HG02938 (cell line): ENCODE measurements around the gene RPS3A.
"Not testable (repeated sequence)": the region's sequence is repeated elsewhere in the genome, so short reads cannot be mapped to it uniquely, and the experiment has no call there.

Experiments used
- ATAC-seq: cut with Tn5 transposase; IDR thresholded peaks from one replicate; pipeline ENCODE4 v1.9.1; 2021; ENCODE audit warnings: mild to moderate bottlenecking, moderate library complexity; ENCODE audit not compliant: unreplicated experiment

Gene RPS3A

GRCh38 chr4:151114338-151114737 is 14.9 kb downstream of the RPS3A start:
- no peak for ATAC-seq

- no peak for ATAC-seq
Measured at GRCh38 chr4:151114986-151115385, 15.6 kb downstream of the RPS3A start.

- ATAC-seq: peak; percentile 93
Measured at GRCh38 chr4:151117371-151117962, 18.0 kb downstream of the RPS3A start.

- ATAC-seq: no peak
Measured at GRCh38 chr4:151129796-151130195, 30.4 kb downstream of the RPS3A start.

GRCh38 chr4:151133311-151133710 is 33.9 kb downstream of the RPS3A start:
- no peak for ATAC-seq

- not testable (repeated sequence) for ATAC-seq
Measured at GRCh38 chr4:151136048-151136447, 36.6 kb downstream of the RPS3A start.

- no peak for ATAC-seq
Measured at GRCh38 chr4:151139814-151140213, 40.4 kb downstream of the RPS3A start.

GRCh38 chr4:151142758-151143157 is 43.3 kb downstream of the RPS3A start:
- ATAC-seq: no peak

GRCh38 chr4:151143162-151143561 is 43.7 kb downstream of the RPS3A start:
- ATAC-seq: no peak

- ATAC-seq: no peak
Measured at GRCh38 chr4:151143811-151144210, 44.4 kb downstream of the RPS3A start.

- ATAC-seq: no peak
Measured at GRCh38 chr4:151144329-151145072, 45.1 kb downstream of the RPS3A start.

- ATAC-seq: no peak
Measured at GRCh38 chr4:151147000-151147399, 47.6 kb downstream of the RPS3A start.

- ATAC-seq: no peak
Measured at GRCh38 chr4:151148261-151148660, 48.8 kb downstream of the RPS3A start.

GRCh38 chr4:151150821-151151580 is 51.6 kb downstream of the RPS3A start:
- no peak for ATAC-seq

- no peak for ATAC-seq
Measured at GRCh38 chr4:151152028-151152427, 52.6 kb downstream of the RPS3A start.

- ATAC-seq: no peak
Measured at GRCh38 chr4:151153585-151153984, 54.2 kb downstream of the RPS3A start.
